GM12878 (cell line): ENCODE data around the gene GGACT. TPM values are rescaled to one million over a fixed set of nuclear protein-coding genes. Genes with fewer than 3 reads are reported as not detected.

Experiments used
- ATAC-seq: fragments of 200-7000 bp; cut with Tn5 transposase; 3 replicates; pipeline ENCODE4 v1.9.1; 2020; ENCODE audit warnings: mild to moderate bottlenecking, moderate library complexity
- BruUV-seq: library from RNA; stranded (reverse); fragments of 400-500 nt; replicated peaks from 2 replicates; lab custom pipeline; 2021; lab: Mats Ljungman, UMichigan
- CTCF ChIA-PET: fragments of 300-600 bp; sonication (Branson Sonifier 250); formaldehyde crosslinking; extraction: SDS; loops from one replicate; lab custom pipeline; 2021; ENCODE audit warnings: inconsistent platforms; lab: Yijun Ruan, JAX
- POLR2A ChIA-PET: fragments of 350-600 bp; formaldehyde crosslinking; extraction: SDS; loops from one replicate; lab custom pipeline; 2021; ENCODE audit warnings: inconsistent platforms; lab: Charles Lee
- RAD21 ChIA-PET: fragments of 300-600 bp; sonication (Branson Sonifier 250); formaldehyde crosslinking; loops from one replicate; lab custom pipeline; 2023; ENCODE audit warnings: antibody characterized with exemption; ENCODE audit not compliant: unreplicated experiment; lab: Charles Lee
- SMC1A ChIA-PET: fragments of 300-600 bp; sonication (Branson Sonifier 250); formaldehyde crosslinking; loops from one replicate; lab custom pipeline; 2023; ENCODE audit not compliant: unreplicated experiment, uncharacterized antibody; lab: Charles Lee
- DNase-seq: peaks from one replicate; pipeline ENCODE4 v3.0.0-alpha.2; 2011; ENCODE audit warnings: low read depth, low spot score
- FAIRE-seq: peaks from 3 replicates; lab custom pipeline; 2011; peaks lifted over from hg19 to GRCh38; lab: Jason Lieb, UNC
- H2AFZ ChIP-seq: 2 replicates; pipeline ENCODE4 v1.6.0; 2011; ENCODE audit warnings: low read depth, low read length, control low read depth; ENCODE audit not compliant: control insufficient read depth
- H3K27ac ChIP-seq: 2 replicates; pipeline ENCODE4 v1.5.1; 2011; ENCODE audit warnings: control low read depth; ENCODE audit not compliant: control insufficient read depth, insufficient read depth
- H3K27me3 ChIP-seq, 2 experiments: replicated peaks in 1 of 2; 2 replicates each; pipeline versions ENCODE4 v1.6.0 to v1.6.1; 2011; ENCODE audit warnings: low read length in 1 of 2; ENCODE audit not compliant: control insufficient read depth in 2 of 2, insufficient read depth in 2 of 2
- H3K36me3 ChIP-seq, 2 experiments: 2 replicates each; pipeline ENCODE4 v1.5.1; 2011; ENCODE audit warnings: low read length in 1 of 2; ENCODE audit not compliant: control insufficient read depth in 2 of 2, insufficient read depth in 2 of 2
- H3K4me1 ChIP-seq: 2 replicates; pipeline ENCODE4 v1.6.1; 2011; ENCODE audit warnings: mild to moderate bottlenecking, low read length, moderate library complexity, mixed read lengths; ENCODE audit not compliant: control insufficient read depth, insufficient read depth
- H3K4me2 ChIP-seq: 2 replicates; pipeline ENCODE4 v1.6.0; 2011; ENCODE audit warnings: control low read depth; ENCODE audit not compliant: control insufficient read depth, insufficient read depth
- H3K4me3 ChIP-seq: fragments of 200-600 bp; sonication (generic); 2 replicates; pipeline ENCODE4 v1.5.1; 2016
- H3K79me2 ChIP-seq: 2 replicates; pipeline ENCODE4 v1.6.0; 2011; ENCODE audit warnings: low read length; ENCODE audit not compliant: control insufficient read depth, insufficient read depth
- H3K9ac ChIP-seq: 2 replicates; pipeline ENCODE4 v1.8.0; 2011; ENCODE audit warnings: low read length, control low read depth, mixed read lengths; ENCODE audit not compliant: control insufficient read depth, insufficient read depth
- H3K9me3 ChIP-seq: replicated peaks from 3 replicates; pipeline ENCODE4 v1.5.1; 2011; ENCODE audit warnings: mild to moderate bottlenecking, low read length; ENCODE audit not compliant: control insufficient read depth, insufficient read depth
- H4K20me1 ChIP-seq: 2 replicates; pipeline ENCODE4 v1.6.0; 2011; ENCODE audit not compliant: control insufficient read depth, insufficient read depth
- ATF2 ChIP-seq: IDR thresholded peaks from 2 replicates; pipeline ENCODE4 v1.6.1; 2012; ENCODE audit warnings: low read length, inconsistent platforms
- ATF3 ChIP-seq: IDR thresholded peaks from 2 replicates; pipeline ENCODE4 v1.6.1; 2011; ENCODE audit warnings: low read depth, mild to moderate bottlenecking, low read length, moderate library complexity, borderline replicate concordance; ENCODE audit errors: extremely low read depth
- E2F4 ChIP-seq: IDR thresholded peaks from 2 replicates; pipeline ENCODE4 v1.6.1; 2012; ENCODE audit warnings: low read depth, low read length, improper control_type of control experiment
- E4F1 ChIP-seq: fragments of 450-650 bp; IDR thresholded peaks from 2 replicates; pipeline ENCODE4 v1.6.1; 2018; ENCODE audit warnings: borderline replicate concordance, mild to moderate bottlenecking; ENCODE audit not compliant: partially characterized antibody
- NFXL1 ChIP-seq: fragments of 450-650 bp; IDR thresholded peaks from 2 replicates; pipeline ENCODE4 v1.6.1; 2017; ENCODE audit warnings: antibody characterized with exemption, mild to moderate bottlenecking, borderline replicate concordance
- YBX1 ChIP-seq: fragments of 450-650 bp; IDR thresholded peaks from 2 replicates; pipeline ENCODE4 v1.6.1; 2016; ENCODE audit warnings: antibody characterized with exemption
- ZNF217 ChIP-seq: fragments of 450-650 bp; IDR thresholded peaks from 2 replicates; pipeline ENCODE4 v1.6.1; 2017; ENCODE audit warnings: antibody characterized with exemption, mild to moderate bottlenecking
- WGBS: methylation state at CpG from one replicate; pipeline ENCODE4 v1.1.6; 2016; ENCODE audit warnings: low lambda C conversion rate; ENCODE audit not compliant: insufficient replicate concordance, insufficient coverage; ENCODE audit errors: missing lambda C conversion rate; 5-methylcytosine and 5-hydroxymethylcytosine counted together
- in situ Hi-C: fragments of 300-500 bp; cut with MboI; formaldehyde crosslinking; loops from 9 replicates; pipeline ENCODE4 v1.14.3; 2018; ENCODE audit warnings: mixed read lengths
- intact Hi-C: fragments of 100-400 bp; cut with micrococcal nuclease; formaldehyde crosslinking; loops from one replicate; pipeline ENCODE4 v1.14.2; 2022; ENCODE audit not compliant: unreplicated experiment
- polyA plus RNA-seq, 11 experiments: library from polyadenylated mRNA; depleted of rRNA in 4 of 11; unstranded in 6 of 11; stranded (reverse) in 5 of 11; fragments of >200 nt; fragmentation: Nextera tagmentation in 4 of 11; fragmentation: Illumina TruSeq in 1 of 11; extraction: Ambion mirVana in 4 of 11; extraction: Trizol in 1 of 11; gene quantifications; 1 replicate in 1 of 11; 2 replicates in 10 of 11; pipeline versions ENCODE4 v1.2.1 to v1.2.3, GENCODE V29; 2011 to 2016; ENCODE audit warnings: inconsistent platforms in 2 of 11, missing spikeins in 2 of 11, low read depth in 1 of 11
- total RNA-seq, 4 experiments: library from RNA; depleted of rRNA in 3 of 4; stranded (reverse); fragments of >200 nt in 3 of 4; fragmentation: Illumina TruSeq in 1 of 4; extraction: Trizol in 1 of 4; gene quantifications; 2 replicates each; pipeline versions ENCODE4 v1.2.1 to v1.2.3, GENCODE V29; 2013 to 2021

Gene GGACT
- total and polyA plus RNA-seq, 10 of the 15 experiments (the other 5 are each of a cell fraction or from before 2014, with no cell fraction given) = 0.61 to 8.8 (median 4.2) TPM

GRCh38 chr13:100497389-100497788 lies 91.2 kb downstream of the GGACT start:
- TF ChIP-seq E4F1 (no peak), ATF2 (no peak)
- no peaks in the 10 kb centered on the region for H3K27me3 ChIP-seq
- H3K4me1 ChIP-seq = no peaks in the 10 kb centered on the region
- H3K79me2 ChIP-seq = no peaks in the 10 kb centered on the region
- H4K20me1 ChIP-seq = no peaks in the 10 kb centered on the region
- 100% methylated on average over 1 of the region's 1 CpG for WGBS
- BruUV-seq = no TSS peak
- no peaks in the 10 kb centered on the region for H3K9me3 ChIP-seq
- ChIA-PET CTCF (interaction anchor here (0.6 kb wide), 1 partner anchor 23 kb away, joined by 3 read pairs; no protein-coding TSS in a partner anchor), RAD21 (no interaction called here), SMC1A (interaction anchor here (0.6 kb wide), 1 partner anchor 354 kb away, joined by 4 read pairs; no protein-coding TSS in a partner anchor), POLR2A (no interaction called here)
- no peak overlapping the region for H3K4me3 ChIP-seq
- in situ Hi-C loops = no loop called here
- intact Hi-C loops = no loop called here
- no peak overlapping the region for H3K27ac ChIP-seq
- ATAC-seq (no peak), DNase-seq (no peak), FAIRE-seq (no peak)
- no peak overlapping the region for H2AFZ ChIP-seq
- no peak overlapping the region for H3K9ac ChIP-seq
- no peak overlapping the region for H3K4me2 ChIP-seq
- H3K36me3 ChIP-seq = no peaks in the 10 kb centered on the region

- H3K36me3 ChIP-seq = no peaks in the 10 kb centered on the region
- H2AFZ ChIP-seq = no peak overlapping the region
- no peak overlapping the region for H3K9ac ChIP-seq
- H3K9me3 ChIP-seq = no peaks in the 10 kb centered on the region
- H4K20me1 ChIP-seq = no peaks in the 10 kb centered on the region
- DNase-seq (no peak), FAIRE-seq (no peak), ATAC-seq (no peak)
- no peaks in the 10 kb centered on the region for H3K79me2 ChIP-seq
- in situ Hi-C loops = no loop called here
- H3K4me1 ChIP-seq = no peaks in the 10 kb centered on the region
- no TSS peak for BruUV-seq
- ChIA-PET POLR2A (no interaction called here), CTCF (interaction anchor here (0.8 kb wide), 1 partner anchor 19 kb away, joined by 3 read pairs; no protein-coding TSS in a partner anchor), RAD21 (no interaction called here), SMC1A (interaction anchor here (1.3 kb wide), 1 partner anchor 10 kb away, joined by 3 read pairs; no protein-coding TSS in a partner anchor)
- no peak overlapping the region for H3K27ac ChIP-seq
- intact Hi-C loops = no loop called here
- no peak overlapping the region for H3K4me3 ChIP-seq
- no peak overlapping the region for H3K4me2 ChIP-seq
- H3K27me3 ChIP-seq = no peaks in the 10 kb centered on the region
- WGBS = 100% methylated on average over 1 of the region's 1 CpG
- no peak for TF ChIP-seq E2F4
- no peak for TF ChIP-seq YBX1
- no peak for TF ChIP-seq ZNF217
- TF ChIP-seq NFXL1 = no peak
- no peak for TF ChIP-seq ATF3
These were observed 93.1 kb downstream of the GGACT start for GRCh38 chr13:100495455-100495854.
